A549 (cell line): ENCODE results near the gene BCL11B.

Source experiments
- CTCF ChIP-seq: fragments of >200 bp; sonication (Bioruptor Twin); formaldehyde crosslinking; IDR thresholded peaks from 3 replicates; pipeline ENCODE4 v1.5.1; 2016
- EP300 ChIP-seq, 2 experiments: fragments of >200 bp; sonication (Bioruptor Twin); formaldehyde crosslinking; IDR thresholded peaks; 2 replicates in 1 of 2; 3 replicates in 1 of 2; pipeline ENCODE4 v1.6.1; 2016 to 2017
- GATA3 ChIP-seq: IDR thresholded peaks from 2 replicates; pipeline ENCODE4 v1.6.1; 2012; ENCODE audit warnings: borderline replicate concordance
- NPAS2 ChIP-seq: fragments of 250-450 bp; sonication (Bioruptor Pico); IDR thresholded peaks from 2 replicates; pipeline ENCODE4 v1.8.0; 2022; ENCODE audit warnings: mild to moderate bottlenecking, moderate library complexity, borderline replicate concordance
- PBX3 ChIP-seq: IDR thresholded peaks from 2 replicates; pipeline ENCODE4 v1.6.1; 2012
- POLR2A ChIP-seq: IDR thresholded peaks from 2 replicates; pipeline ENCODE4 v1.6.1; 2012; ENCODE audit warnings: mild to moderate bottlenecking, low read length
- RAD21 ChIP-seq, 2 experiments: fragments of >200 bp in 1 of 2; sonication (Bioruptor Twin) in 1 of 2; formaldehyde crosslinking in 1 of 2; IDR thresholded peaks in 1 of 2; conservative IDR thresholded peaks in 1 of 2; 2 replicates in 1 of 2; 3 replicates in 1 of 2; pipeline ENCODE4 v1.6.1; 2012 to 2018; ENCODE audit warnings: inconsistent platforms in 1 of 2
- ZFP36 ChIP-seq: fragments of 450-650 bp; IDR thresholded peaks from 2 replicates; pipeline ENCODE4 v1.6.1; 2014; ENCODE audit warnings: borderline replicate concordance; ENCODE audit not compliant: partially characterized antibody

- no peak for TF ChIP-seq EP300 (IDR thresholded peaks at IDR 0.05)
- no peak for TF ChIP-seq RAD21 (conservative IDR thresholded peaks at IDR 0.05 in 1 of 2, IDR thresholded peaks at IDR 0.05 in 1 of 2)
- TF ChIP-seq CTCF: no peak
- no peak for TF ChIP-seq NPAS2 (CRISPR knock-in tag)
- TF ChIP-seq POLR2A: no peak
- TF ChIP-seq GATA3: no peak
- no peak for TF ChIP-seq ZFP36
- TF ChIP-seq PBX3: no peak
Measured at GRCh38 chr14:99177046-99177655, 94.8 kb downstream of the BCL11B start.
